RCC 7860 (cell line): ENCODE measurements around the gene ABCA3.
"Not testable (repeated sequence)": the region's sequence is repeated elsewhere in the genome, so short reads cannot be mapped to it uniquely, and the experiment has no call there.

ENCODE experiments used
- DNase-seq: peaks from one replicate; pipeline ENCODE4 v3.0.0-alpha.2; 2015; ENCODE audit warnings: low spot score
- FAIRE-seq: peaks from 2 replicates; lab custom pipeline; 2012; peaks lifted over from hg19 to GRCh38; lab: Jason Lieb, UNC

ABCA3 gene

GRCh38 chr16:2340564-2341455 is at the start of gene ABCA3:
Gene ABCA3, minus strand, starts transcription at chr16:2340728. Its CDS starts 14,262 bp downstream, at chr16:2326466.
- DNase-seq = peak; percentile 87
- no peak for FAIRE-seq

DNA sequence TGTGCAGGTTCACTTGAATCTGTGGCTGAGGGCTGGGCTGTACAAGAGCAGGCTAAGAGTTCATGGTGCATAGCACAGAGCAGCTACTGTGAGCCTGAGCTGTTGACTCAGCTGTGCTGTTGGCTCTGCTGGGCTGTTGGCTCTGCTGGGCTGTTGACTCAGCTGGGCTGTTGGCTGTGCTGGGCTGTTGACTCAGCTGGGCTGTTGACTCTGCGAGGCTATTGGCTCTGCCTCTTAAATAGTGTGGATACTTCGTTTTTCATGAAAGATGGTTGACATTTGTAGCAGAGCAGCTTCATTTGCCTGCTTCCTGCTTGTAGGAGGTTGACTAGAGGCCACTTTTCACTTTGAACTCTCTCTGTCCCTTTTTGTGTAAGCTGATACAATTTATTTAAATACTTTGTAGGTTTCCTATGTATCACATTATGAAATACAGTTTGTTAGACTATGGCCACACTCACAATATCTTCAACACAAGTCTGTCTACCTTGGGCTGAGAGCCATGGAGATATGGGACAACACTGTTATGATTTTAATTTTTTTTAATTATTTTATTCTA is 48.4 kb upstream of the ABCA3 start:
- DNase-seq (peak; percentile 18), FAIRE-seq (no peak)

DNA sequence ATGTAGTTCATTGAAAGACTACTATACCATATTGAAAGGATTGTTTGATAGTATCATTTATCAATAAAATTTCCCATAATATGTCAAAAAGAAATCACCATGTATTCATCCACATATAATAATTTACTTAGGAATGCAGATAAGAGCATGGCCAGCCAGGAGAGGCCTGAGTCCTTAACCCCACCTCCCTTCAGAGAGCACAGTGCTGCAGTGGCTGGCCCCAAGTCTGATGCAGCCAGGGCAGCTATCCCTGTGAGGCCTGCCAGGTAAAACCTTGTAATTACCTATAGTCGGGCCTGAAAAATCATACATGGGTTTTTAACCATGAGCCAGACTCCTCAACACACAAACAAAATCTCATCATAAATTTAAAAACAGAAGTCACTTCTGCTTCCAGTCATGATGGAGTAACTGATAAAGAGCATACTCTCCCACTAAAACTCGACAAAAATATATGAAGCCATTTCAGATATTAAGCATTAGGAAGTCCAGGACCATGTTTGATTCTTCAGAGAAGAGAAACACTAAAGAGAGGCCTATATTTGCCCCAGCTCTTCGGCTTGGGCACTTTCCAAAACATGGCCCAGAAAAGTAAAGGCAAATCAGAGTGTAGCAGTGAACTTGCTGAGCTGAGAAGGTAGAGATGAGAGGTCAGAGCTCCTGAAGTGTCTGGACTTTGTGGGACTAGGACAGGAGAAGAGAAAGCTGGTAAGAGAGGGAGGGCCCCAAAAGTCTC is 47.8 kb upstream of the ABCA3 start:
- no peak for DNase-seq
- FAIRE-seq = no peak

GRCh38 chr16:2386990-2387389 is 46.5 kb upstream of the ABCA3 start:
- FAIRE-seq = no peak
- DNase-seq = no peak

DNA sequence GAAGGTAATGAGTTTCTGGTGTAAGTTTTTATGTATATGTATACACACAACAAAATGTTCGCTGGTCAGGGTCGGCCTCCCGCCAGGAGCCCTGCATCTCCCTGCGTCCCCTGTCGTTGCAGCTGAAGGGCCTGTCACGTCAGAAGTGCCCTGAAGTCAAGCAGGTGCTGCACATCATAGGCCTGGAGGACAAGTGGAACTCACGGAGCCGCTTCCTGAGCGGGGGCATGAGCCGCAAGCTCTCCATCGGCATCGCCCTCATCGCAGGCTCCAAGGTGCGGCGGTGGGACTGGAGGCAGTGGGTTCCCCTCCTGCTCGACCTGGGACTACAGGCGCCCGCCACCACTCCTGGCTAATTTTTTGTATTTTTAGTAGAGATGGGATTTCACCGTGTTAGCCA is 45.5 kb upstream of the ABCA3 start:
- DNase-seq, FAIRE-seq: not testable (repeated sequence)

- FAIRE-seq (no peak), DNase-seq (no peak)
These were observed 44.8 kb upstream of the ABCA3 start for GRCh38 chr16:2385190-2385836.

DNA sequence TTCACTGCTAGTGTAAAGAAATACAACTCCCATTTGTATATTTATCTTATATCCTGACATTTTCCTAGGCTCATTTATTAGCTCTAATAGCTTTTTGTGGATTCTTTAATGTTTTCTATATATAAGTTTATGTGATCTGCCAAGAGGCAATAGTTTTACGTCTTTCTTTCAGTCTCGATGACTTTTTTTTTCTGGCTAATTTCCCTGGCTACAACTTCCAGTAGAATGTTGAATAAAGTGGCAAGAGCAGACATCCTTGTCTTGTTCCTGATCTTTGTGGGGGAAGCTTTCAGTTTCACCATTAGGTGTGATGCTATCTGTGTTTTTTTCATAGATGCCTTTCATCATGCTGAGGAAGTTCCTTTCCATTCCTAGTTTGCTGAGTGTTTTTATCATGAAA is 43.9 kb upstream of the ABCA3 start:
- DNase-seq (no peak), FAIRE-seq (no peak)

DNA sequence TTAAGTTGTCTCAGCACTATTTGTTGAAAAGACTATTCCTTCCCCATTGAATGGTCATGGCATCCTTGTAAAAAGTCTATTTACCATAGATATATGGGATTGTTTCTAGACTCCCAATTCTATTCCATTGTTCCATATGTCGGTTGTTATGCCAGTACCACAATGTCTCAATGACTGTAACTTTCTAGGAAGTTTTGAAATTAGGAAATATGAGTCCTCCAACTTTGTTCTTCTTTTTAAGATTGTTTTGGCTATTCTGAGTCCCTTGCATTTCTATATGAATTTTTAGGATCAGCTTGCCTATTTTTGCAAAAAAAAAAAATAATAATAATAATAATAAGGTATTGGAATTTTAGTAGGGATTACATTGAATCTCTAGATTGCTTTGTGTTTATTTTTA is 43.0 kb upstream of the ABCA3 start:
- FAIRE-seq = no peak
- DNase-seq = no peak

DNA sequence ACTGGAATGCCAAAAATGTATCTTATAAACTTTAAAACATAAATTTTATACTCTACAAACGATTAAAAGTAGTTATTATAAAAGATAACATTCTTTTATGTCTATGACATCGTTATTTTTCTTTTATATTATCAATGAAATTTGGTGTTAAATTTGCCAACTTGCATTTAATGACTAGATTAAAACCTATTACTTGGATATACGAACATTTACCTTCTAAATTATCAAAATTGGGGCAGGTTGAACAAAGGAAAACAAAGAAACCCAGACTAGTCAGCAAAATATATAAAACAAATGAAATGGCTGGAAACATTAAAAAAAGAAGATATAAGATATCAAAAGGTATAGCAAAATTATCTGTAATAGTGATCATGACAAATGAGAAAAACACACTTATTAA is 34.1 kb upstream of the ABCA3 start:
- no peak for DNase-seq
- no peak for FAIRE-seq

DNA sequence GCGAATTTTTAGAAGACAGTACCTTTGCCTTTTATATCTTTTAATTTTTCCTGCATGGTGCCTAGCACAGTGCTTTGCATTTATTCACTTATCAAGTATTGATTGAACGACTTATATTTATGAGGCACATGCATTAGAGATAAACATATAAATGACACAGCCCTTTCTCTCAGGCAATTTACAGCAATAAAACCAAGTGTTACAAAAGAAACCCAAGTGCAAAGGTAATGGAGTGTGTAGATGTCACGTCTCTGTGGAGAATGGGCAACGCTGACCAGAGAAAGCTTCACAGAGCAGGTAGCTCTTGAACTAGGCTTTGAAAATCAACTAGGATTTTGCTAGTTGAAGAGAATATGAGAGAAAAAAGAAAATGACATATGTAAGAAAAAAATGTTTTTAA is 32.6 kb upstream of the ABCA3 start:
- FAIRE-seq (no peak), DNase-seq (no peak)

- FAIRE-seq = no peak
- no peak for DNase-seq
These were observed 32.2 kb upstream of the ABCA3 start for GRCh38 chr16:2372684-2373083.

DNA sequence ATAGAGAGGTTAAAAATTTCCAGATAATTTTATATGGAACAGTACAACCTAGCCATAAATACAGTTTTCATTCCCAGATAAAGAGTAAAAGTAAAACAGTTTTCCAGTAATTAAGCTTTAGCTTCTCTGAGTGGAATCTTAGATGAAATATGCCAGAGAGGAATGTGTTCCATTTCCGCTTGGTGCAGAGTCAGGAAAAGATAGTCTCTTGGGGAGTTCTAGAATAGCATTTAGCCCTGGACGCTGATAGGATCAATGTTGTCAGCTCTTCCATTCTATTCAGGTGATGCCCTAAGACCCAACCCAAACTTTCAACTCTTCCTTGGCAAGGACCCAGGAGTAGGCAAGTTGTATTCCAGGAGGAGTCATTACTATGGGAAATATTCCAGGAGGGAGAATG is 30.9 kb upstream of the ABCA3 start:
- no peak for FAIRE-seq
- no peak for DNase-seq

DNA sequence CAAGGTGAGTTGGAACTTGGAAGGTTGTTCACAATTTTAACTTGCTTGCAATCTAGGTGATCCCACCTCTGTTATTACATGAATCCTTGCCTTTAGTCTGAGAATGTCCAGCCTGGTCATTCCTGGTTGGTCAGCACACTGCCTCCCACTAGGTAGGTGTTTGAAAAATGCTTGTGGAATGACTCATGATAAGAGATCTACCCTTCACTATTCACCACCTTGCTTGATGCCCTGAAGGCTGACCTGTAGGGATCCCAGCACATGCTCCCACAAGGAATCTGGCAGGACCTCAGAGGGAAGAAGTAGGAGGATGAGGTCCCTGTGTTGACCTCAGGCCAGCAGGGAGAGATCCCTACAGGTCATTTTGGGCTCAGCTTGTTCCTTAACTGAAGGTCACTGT is 30.2 kb upstream of the ABCA3 start:
- DNase-seq (peak; percentile 22), FAIRE-seq (no peak)

DNA sequence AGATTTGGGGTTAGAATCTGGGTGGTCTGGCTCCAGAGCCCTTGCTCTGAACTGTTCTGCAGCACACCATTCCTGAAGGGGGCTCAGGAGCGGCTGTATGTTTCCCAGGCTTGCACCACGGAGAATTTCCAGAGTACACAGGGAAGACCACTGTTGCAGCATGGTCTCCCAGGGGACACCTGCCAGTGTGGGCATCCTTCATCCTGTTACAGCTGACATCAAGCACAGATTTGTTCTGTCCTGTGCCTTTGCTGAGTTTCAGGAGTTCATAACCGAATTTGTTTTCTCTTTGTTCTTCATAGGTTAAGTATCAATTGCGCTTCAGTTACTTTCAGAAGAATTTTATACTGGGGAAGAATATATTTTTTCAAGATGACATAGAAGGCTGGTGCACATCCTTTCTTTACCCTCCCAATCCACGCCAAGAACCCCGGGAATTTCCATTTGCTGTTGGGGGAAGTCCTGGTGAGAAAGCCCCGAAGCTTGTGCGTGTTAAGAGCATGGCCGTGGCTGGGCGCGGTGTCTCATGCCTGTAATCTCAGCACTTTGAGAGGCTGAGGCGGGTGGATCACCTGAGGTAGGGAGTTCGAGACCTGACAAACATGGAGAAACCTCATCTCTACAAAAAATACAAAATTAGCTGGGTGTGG is 26.3 kb upstream of the ABCA3 start:
- DNase-seq (no peak), FAIRE-seq (no peak)

GRCh38 chr16:2365397-2366294 is 25.1 kb upstream of the ABCA3 start:
- FAIRE-seq = no peak

GRCh38 chr16:2364638-2365210 is 24.2 kb upstream of the ABCA3 start:
- DNase-seq (no peak), FAIRE-seq (no peak)

More at GRCh38 chr16:2365397-2366294, 25.1 kb upstream of the ABCA3 start:
- DNase-seq = no peak

- DNase-seq (no peak), FAIRE-seq (no peak)
These were observed 21.7 kb upstream of the ABCA3 start for GRCh38 chr16:2362218-2362617.

DNA sequence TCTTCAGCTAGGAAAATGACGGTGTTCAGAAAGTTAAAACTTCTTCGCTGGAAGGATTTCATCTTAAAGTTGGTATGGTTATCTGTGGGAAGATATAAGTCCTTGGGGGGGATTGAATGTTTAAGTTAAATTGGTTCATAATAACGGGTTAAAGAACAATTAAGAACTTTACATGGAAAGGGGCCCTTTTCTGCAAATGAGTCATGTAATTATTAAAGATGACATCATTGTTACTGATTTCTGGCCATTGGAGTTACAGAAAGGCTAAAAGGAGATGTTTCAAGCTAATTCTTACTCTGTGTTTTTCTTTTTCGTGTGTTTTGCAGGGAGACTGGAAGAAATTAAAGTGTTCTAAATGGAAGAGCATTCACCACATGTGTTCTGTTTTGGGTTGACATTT is 20.6 kb upstream of the ABCA3 start:
- DNase-seq = no peak
- FAIRE-seq = no peak

- DNase-seq = no peak
- no peak for FAIRE-seq
These were observed 19.4 kb upstream of the ABCA3 start for GRCh38 chr16:2359919-2360318.
